Central memory CD4-positive, alpha-beta T cell (primary cell): ENCODE measurements around the gene NPAS3.

Experiments used
- DNase-seq: peaks from one replicate; pipeline ENCODE4 v3.0.0; 2022

Gene NPAS3

DNA sequence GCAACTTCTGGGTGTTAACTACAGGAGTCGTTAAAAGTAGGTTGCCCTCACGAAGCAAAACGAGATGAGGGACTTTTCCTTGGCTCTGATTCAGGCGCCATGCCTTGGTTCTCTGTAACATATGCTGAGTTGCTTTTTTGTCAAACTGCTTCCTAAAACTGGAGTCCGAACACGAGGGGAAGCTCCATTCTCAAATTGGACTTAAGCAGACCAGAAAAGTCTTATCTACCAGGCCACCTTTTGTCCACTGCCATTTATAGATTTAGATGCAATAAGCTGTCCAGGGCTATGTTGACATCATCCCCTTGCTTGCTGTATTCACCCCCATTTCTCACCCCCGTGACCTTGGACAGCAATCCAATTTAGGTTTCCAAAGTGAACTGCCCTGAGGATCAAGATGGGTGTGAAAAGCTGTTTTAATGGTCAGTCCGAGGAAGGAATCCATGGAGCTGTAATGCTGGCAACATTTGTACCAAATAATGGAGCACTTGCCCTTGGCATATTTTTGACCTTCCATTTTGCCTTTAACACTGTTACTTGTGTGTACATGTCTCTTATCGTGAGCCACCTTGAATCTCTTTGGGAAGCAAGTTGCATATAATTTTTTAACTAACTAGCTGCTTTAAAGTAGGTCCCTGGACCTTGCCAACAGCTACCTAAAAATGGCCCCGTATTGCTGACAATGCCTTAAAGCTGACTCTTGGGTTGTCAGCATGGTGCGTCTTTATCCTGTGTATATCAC is 714.1 kb downstream of the NPAS3 start:
- DNase-seq = no peak

GRCh38 chr14:33653308-33653695 is 714.6 kb downstream of the NPAS3 start:
- DNase-seq = no peak

GRCh38 chr14:33655421-33655820 is 716.7 kb downstream of the NPAS3 start:
- DNase-seq = no peak

DNA sequence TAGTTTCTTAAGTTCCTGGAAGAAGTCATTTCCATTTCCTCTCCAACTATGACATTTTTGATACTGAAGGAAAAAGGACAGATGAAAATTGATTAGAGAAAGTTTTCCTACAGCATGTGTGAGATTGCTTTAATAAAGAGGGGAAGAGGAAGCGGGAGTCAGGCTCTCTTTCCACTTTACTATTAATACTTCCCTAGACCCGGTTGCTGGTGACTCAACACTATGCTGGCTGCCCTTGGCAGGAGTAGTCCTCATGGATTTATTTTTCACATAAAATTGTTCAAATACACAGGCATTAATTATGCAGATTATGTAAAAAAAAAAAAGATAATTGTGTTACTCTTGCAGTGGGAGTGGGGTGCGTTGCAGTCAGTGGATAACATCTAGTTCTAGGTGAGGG is 718.8 kb downstream of the NPAS3 start:
- no peak for DNase-seq

DNA sequence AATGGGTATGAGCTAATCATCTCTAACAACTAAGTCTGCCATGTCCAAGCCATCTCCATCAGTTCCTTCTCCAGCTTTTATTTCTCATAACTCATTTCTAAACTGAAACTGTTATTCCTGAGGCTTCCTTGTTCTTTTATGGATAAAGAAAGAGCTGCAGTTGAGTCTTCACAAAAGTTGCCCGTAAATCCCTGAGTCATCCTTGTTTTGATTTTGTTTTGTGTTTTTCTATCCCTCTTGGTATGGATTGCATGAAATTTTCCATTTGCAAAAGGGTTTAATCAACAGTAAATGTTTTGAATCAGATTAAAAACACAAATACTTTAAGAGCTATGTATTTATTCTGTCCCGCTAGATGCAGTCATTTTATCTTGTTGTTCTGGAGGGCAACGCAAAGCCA is 721.6 kb downstream of the NPAS3 start:
- no peak for DNase-seq

DNA sequence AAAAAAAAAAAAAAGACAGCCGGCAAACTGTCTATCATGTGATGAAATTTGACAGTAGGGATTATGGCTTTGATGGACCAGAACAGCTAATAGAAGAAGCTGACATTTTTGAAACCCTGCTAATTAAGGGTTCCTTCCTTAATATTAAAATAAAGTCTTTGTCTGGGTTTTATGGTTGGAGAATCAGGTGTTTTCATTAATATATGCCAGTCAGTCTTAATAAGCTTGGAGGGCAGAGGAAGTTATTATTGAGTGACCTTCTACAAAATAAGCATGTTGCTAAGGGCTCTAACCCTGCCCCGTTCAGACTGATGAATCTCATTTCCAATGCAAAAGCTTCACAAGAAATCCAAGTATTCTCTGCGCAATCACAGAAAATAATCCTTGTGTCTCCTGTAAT is 722.4 kb downstream of the NPAS3 start:
- no peak for DNase-seq

DNA sequence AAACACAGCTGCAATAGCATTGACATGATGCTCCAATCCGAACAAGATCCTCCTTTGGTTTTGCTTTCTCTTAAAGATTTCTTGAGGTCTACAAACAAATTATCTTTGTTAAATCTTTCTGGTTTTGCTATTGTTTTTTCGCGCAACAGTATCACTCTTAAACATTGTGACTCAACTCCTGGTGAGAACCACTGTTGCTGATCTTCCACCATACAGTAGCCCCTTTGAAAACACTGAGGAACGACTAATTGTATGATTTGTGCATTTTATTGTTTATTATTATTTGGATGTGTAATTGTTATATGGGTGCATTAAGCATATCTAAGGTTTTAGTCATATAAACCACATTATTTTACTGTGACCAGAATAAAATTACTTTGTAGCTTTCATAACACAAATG is 729.4 kb downstream of the NPAS3 start:
- no peak for DNase-seq

DNA sequence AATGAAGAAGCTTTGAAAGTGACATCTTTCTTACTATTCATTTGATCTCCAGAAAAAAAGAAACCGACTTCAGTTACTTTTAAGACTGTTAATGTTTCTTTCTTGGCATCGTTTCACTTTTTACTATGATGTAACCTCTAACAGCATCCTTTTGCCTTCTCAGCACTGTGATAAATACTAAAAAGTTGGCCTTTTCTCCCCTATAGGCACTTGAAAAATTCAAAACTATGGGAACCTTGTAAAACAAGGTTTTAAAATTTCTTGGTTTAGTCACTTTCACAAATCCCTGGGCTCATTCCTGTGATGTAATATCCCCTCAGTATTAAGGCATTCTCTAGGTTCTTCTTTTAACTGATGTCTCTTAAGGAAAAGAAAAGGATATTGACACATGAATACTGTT is 730.4 kb downstream of the NPAS3 start:
- no peak for DNase-seq

DNA sequence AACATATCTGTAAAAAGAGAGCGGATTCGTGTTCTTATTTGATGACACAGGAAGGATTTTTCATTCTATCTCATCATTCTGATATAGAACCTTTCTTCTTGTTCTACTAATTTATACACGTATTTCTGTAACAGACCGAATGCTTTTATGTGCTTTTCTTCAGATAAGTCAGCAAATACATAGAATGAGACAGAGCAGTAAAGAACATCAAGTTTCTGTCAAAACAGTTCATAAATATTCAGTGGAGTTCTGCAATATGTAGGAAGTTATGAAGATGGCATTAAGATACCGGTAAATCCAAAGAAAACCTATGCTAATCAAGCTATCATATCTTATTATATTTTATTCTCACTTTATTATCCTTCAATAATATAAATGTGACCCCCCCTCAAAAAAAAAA is 731.6 kb downstream of the NPAS3 start:
- no peak for DNase-seq

DNA sequence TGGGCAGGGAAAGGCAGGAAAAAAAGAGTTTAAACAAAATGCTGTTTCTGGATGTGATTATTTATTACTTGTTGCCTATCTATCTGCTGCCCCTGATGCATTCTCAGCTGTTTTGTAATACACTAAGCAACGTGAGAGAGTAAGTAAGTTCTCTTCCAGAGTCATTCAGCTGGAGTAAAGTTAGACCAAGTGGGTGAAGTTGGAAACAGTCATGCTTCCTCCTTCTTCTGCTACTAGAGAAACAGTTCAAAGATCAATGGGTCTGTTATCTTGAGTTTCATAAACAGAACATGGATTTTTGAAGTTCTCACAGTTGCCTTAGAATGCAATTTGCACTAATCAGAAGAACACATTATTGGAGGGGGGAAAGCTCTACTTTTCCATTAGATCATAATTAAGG is 732.9 kb downstream of the NPAS3 start:
- no peak for DNase-seq

GRCh38 chr14:33674927-33675326 is 736.2 kb downstream of the NPAS3 start:
- no peak for DNase-seq

DNA sequence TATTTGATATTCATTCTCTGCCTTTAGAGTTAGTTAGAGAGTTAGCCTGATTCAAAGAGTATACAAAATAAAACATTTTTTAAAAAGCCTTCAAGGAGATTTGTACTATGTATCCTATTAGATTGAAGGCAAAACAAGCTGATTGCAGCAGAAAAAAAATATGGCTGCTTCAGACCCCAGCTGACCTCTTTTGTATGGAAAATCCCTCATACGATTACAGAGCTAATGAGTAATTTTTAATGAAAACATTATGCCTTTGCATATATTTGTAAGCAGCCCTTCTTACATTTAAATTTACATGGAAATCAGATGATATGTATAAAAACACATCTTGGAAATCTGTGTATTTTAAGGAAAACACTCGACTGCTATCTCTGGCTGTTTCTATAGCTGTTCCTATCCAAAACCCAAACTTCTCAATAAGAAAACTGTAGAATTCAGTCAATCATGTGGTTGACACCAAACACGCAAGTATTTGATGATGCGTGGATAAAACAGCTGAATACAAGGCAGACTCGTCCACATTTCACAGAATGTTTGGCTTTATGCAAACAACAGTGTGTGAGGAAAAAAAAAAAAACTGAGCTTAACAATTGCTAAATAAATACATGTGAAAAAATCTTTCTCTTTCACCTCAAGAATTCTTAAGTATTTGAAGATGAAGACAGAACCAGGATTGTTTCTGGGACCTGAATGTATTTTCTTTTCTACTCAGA is 736.9 kb downstream of the NPAS3 start:
- no peak for DNase-seq

DNA sequence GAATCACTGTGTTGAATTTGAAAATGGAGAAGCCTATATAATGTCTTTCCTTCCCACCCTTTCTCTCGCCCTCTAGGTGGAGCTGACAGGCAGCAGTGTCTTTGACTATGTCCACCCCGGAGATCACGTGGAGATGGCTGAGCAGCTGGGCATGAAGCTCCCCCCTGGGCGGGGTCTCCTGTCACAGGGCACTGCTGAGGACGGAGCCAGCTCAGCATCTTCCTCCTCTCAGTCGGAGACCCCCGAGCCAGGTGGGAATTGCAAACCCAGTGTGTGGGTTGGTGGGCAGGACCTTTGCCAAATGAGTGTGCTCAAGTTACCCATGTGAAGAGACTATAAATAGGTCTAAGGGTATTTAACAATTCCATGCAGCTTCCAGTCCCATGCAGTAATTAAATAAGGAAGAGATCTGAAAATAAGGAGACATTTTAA is 737.5 kb downstream of the NPAS3 start:
- DNase-seq = no peak

DNA sequence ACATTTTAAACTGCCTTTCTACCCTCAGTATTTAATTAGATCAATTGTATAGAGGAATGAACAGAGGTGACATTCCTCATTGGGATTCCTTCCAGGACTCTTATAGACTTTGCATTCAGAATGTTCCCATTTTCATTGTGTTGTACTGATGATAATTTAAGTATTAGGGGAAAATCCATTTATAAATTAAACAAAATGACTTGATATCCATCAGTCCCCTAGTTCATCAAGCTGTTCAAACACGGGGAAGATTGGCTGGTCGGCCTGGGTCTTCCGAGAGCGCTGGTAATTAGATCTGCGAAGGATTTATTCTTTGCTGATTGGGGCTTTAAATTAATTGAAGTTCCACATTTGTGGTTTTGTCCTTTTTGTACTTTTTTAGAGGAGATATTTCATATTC is 738.2 kb downstream of the NPAS3 start:
- DNase-seq = no peak

DNA sequence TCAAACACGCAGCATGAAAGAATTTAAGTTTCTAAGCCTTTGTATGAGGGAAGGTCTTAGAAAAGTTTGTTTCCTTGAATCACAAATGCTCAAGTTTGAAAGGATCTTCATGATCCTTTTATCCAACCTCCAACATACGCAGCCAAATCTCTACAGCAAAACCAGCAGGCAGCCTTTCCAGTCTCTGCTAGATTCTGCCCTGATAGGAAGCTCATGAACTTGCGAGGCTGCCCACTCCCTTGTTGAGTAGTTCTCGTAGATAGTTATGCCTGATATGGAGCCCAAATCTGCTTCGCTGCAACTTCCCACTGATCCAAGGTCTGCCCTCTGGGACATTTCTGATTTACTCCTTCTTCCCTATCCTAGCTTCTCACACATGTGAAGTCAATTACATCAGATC is 739.3 kb downstream of the NPAS3 start:
- DNase-seq = no peak

- no peak for DNase-seq
Observed at GRCh38 chr14:33679025-33679424, 740.3 kb downstream of the NPAS3 start.

- no peak for DNase-seq
Observed at GRCh38 chr14:33679461-33680225, 741.0 kb downstream of the NPAS3 start.

GRCh38 chr14:33680873-33681272 is 742.2 kb downstream of the NPAS3 start:
- no peak for DNase-seq

- no peak for DNase-seq
Observed at GRCh38 chr14:33682760-33683159, 744.1 kb downstream of the NPAS3 start.

DNA sequence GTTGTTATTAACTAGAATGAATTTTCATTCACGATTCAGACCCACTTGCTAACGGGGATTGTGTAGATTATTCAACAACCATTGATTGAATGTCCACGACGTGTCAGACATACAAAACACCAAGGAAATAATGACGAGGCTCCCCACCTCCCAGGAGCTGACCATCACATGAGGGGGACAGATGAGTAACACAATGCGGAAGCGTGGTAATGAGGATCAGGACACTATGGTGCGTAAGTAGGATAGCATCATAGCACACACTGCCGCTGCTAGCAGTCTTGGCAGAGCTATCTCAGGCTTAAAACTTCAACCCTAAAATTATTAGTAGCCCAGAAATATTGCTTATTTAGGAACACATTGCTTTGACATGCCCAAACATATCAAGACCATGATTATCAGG is 746.3 kb downstream of the NPAS3 start:
- DNase-seq = no peak

- DNase-seq = no peak
Observed at GRCh38 chr14:33685698-33686097, 747.0 kb downstream of the NPAS3 start.

DNA sequence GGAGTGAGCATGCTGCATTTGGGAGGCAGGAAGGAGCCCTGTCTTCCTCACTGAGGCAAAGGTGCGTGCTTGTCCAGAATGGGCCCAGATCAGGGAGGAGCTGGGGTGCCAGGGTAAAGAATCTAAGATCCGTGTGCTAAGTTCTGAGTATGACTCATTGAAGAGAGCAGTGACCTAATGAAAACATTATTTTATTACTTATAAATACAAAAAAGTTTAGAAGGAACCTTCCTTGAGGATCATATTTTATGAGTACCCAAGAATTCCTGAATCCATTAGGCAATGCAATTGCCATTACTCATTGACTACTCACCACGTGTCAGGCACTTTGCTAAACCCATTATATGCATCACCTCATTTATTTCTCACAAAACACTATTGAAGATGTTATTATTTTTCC is 747.5 kb downstream of the NPAS3 start:
- no peak for DNase-seq

DNA sequence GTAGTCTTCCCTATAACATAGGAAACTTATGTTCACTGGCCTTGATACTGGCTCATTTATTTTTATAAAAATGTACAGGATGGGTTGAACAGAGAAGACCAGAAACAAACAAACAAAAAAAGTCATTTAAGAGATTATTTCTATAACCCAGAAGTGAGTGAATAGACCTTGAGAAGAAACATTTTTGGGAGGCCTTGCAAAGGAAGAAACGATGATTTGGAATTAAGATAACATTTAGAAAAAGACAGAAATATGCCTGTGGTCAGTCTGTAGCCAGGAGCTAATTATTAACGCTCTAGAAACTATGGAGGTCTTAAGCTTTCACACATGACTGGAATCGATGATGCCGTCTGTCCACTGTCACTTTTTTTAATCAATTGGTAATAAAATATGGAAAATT is 748.2 kb downstream of the NPAS3 start:
- DNase-seq = no peak

- no peak for DNase-seq
Observed at GRCh38 chr14:33689680-33690079, 751.0 kb downstream of the NPAS3 start.
